H9 (cell line): ENCODE results near the gene OR2S2. TPM values are rescaled to one million over a fixed set of nuclear protein-coding genes. Genes with fewer than 3 reads are reported as not detected.

Experiments used
- DNase-seq: peaks from one replicate; pipeline ENCODE4 v3.0.0-alpha.2; 2017
- H2AFZ ChIP-seq: one replicate; pipeline ENCODE4 v1.6.1; 2013; ENCODE audit warnings: mild to moderate bottlenecking, low read length, control low read depth, moderate library complexity
- H2AK5ac ChIP-seq: 2 replicates; pipeline ENCODE4 v1.6.1; 2013; ENCODE audit warnings: low read length, control low read depth, mixed read lengths; ENCODE audit not compliant: insufficient read length
- H2BK120ac ChIP-seq: one replicate; pipeline ENCODE4 v1.6.1; 2013; ENCODE audit warnings: low read depth, mild to moderate bottlenecking, low read length, control low read depth, inconsistent platforms; ENCODE audit not compliant: poor library complexity, severe bottlenecking
- H2BK12ac ChIP-seq: 2 replicates; pipeline ENCODE4 v1.6.1; 2013; ENCODE audit warnings: low read length, control low read depth, mixed read lengths, low read depth; ENCODE audit not compliant: insufficient read length
- H2BK15ac ChIP-seq: 2 replicates; pipeline ENCODE4 v1.6.1; 2013; ENCODE audit warnings: low read depth, low read length, control low read depth
- H2BK20ac ChIP-seq: one replicate; pipeline ENCODE4 v1.6.1; 2013; ENCODE audit warnings: low read depth, mild to moderate bottlenecking, low read length, control low read depth, inconsistent platforms; ENCODE audit not compliant: poor library complexity, severe bottlenecking
- H2BK5ac ChIP-seq: 2 replicates; pipeline ENCODE4 v1.6.1; 2013; ENCODE audit warnings: low read length, control low read depth, mixed read lengths; ENCODE audit not compliant: insufficient read length
- H3K14ac ChIP-seq: 2 replicates; pipeline ENCODE4 v1.6.1; 2013; ENCODE audit warnings: low read length, control low read depth; ENCODE audit not compliant: insufficient read depth
- H3K18ac ChIP-seq: 2 replicates; pipeline ENCODE4 v1.6.1; 2013; ENCODE audit warnings: low read depth, mild to moderate bottlenecking, mixed read lengths, low read length, control low read depth; ENCODE audit not compliant: insufficient read length
- H3K23ac ChIP-seq: 2 replicates; pipeline ENCODE4 v1.6.1; 2013; ENCODE audit warnings: low read length, control low read depth, mixed read lengths, low read depth; ENCODE audit not compliant: insufficient read length
- H3K23me2 ChIP-seq: 2 replicates; pipeline ENCODE4 v1.6.1; 2013; ENCODE audit warnings: low read depth, mild to moderate bottlenecking, mixed read lengths, low read length, control low read depth; ENCODE audit not compliant: insufficient read length, poor library complexity, severe bottlenecking
- H3K27ac ChIP-seq: 2 replicates; pipeline ENCODE4 v1.5.1; 2013; ENCODE audit warnings: low read length, control low read depth, mixed read lengths, low read depth; ENCODE audit not compliant: insufficient read length
- H3K27me3 ChIP-seq: 2 replicates; pipeline ENCODE4 v1.6.1; 2013; ENCODE audit warnings: low read length, control low read depth, inconsistent platforms; ENCODE audit not compliant: insufficient read depth
- H3K4ac ChIP-seq: 2 replicates; pipeline ENCODE4 v1.6.1; 2013; ENCODE audit warnings: low read depth, mild to moderate bottlenecking, control low read depth, inconsistent platforms, low read length, moderate library complexity
- H3K4me1 ChIP-seq: 2 replicates; pipeline ENCODE4 v1.6.1; 2013; ENCODE audit warnings: low read length, control low read depth, inconsistent platforms; ENCODE audit not compliant: insufficient read depth
- H3K4me2 ChIP-seq: 2 replicates; pipeline ENCODE4 v1.6.1; 2013; ENCODE audit warnings: low read length, control low read depth, mixed read lengths; ENCODE audit not compliant: insufficient read length, insufficient read depth
- H3K56ac ChIP-seq: 2 replicates; pipeline ENCODE4 v1.6.1; 2013; ENCODE audit warnings: low read depth, mild to moderate bottlenecking, mixed read lengths, low read length, control low read depth; ENCODE audit not compliant: insufficient read length
- H3K79me1 ChIP-seq: 2 replicates; pipeline ENCODE4 v1.6.1; 2013; ENCODE audit warnings: low read depth, mild to moderate bottlenecking, moderate library complexity, low read length, control low read depth, inconsistent platforms; ENCODE audit not compliant: insufficient read depth, poor library complexity, severe bottlenecking
- H3K79me2 ChIP-seq: 2 replicates; pipeline ENCODE4 v1.6.1; 2013; ENCODE audit warnings: low read length, control low read depth, inconsistent platforms; ENCODE audit not compliant: insufficient read depth
- H3K9ac ChIP-seq: 2 replicates; pipeline ENCODE4 v1.6.1; 2013; ENCODE audit warnings: low read length, control low read depth, mixed read lengths; ENCODE audit not compliant: insufficient read length; ENCODE audit errors: extremely low read depth
- H3K9me3 ChIP-seq: one replicate; pipeline ENCODE4 v1.6.1; 2013; ENCODE audit warnings: low read depth, low read length, inconsistent platforms; ENCODE audit not compliant: control insufficient read depth
- H3T11ph ChIP-seq: one replicate; pipeline ENCODE4 v1.6.1; 2013; ENCODE audit warnings: mild to moderate bottlenecking, low read length, control low read depth, inconsistent platforms
- H4K20me1 ChIP-seq: one replicate; pipeline ENCODE4 v1.6.1; 2013; ENCODE audit not compliant: control insufficient read depth, insufficient read length, insufficient read depth
- H4K5ac ChIP-seq: 2 replicates; pipeline ENCODE4 v1.6.1; 2013; ENCODE audit warnings: low read depth, mild to moderate bottlenecking, mixed read lengths, low read length, control low read depth; ENCODE audit not compliant: insufficient read length
- H4K8ac ChIP-seq: replicated peaks from 2 replicates; pipeline ENCODE4 v1.6.1; 2013; ENCODE audit warnings: low read length, control low read depth, mixed read lengths, low read depth; ENCODE audit not compliant: insufficient read length
- H4K91ac ChIP-seq: 2 replicates; pipeline ENCODE4 v1.6.1; 2013; ENCODE audit warnings: low read depth, mild to moderate bottlenecking, moderate library complexity, mixed read lengths, low read length, control low read depth; ENCODE audit not compliant: insufficient read length
- H3K27ac Mint-ChIP-seq, 3 experiments: 2 replicates in 2 of 3; 3 replicates in 1 of 3; pipeline ENCODE4 v1.8.0; 2020 to 2021; ENCODE audit warnings: mixed read lengths in 3 of 3, mild to moderate bottlenecking in 1 of 3, moderate library complexity in 1 of 3
- H3K27me3 Mint-ChIP-seq: 2 replicates; pipeline ENCODE4 v1.8.0; 2021; ENCODE audit warnings: low read depth, mild to moderate bottlenecking, moderate library complexity, mixed read lengths
- H3K36me3 Mint-ChIP-seq, 3 experiments: 2 replicates in 2 of 3; 3 replicates in 1 of 3; pipeline ENCODE4 v1.8.0; 2020 to 2021; ENCODE audit warnings: low read depth in 3 of 3, mixed read lengths in 3 of 3; ENCODE audit not compliant: insufficient read depth in 1 of 3
- H3K4me1 Mint-ChIP-seq, 2 experiments: 2 replicates each; pipeline ENCODE4 v1.8.0; 2020; ENCODE audit warnings: mixed read lengths in 2 of 2
- H3K4me3 Mint-ChIP-seq, 2 experiments: 2 replicates in 1 of 2; 3 replicates in 1 of 2; pipeline ENCODE4 v1.8.0; 2020 to 2021; ENCODE audit warnings: mild to moderate bottlenecking in 2 of 2, mixed read lengths in 2 of 2, moderate library complexity in 1 of 2
- H3K9me3 Mint-ChIP-seq, 2 experiments: 2 replicates in 1 of 2; 3 replicates in 1 of 2; pipeline ENCODE4 v1.8.0; 2020; ENCODE audit warnings: mild to moderate bottlenecking in 2 of 2, mixed read lengths in 2 of 2, moderate library complexity in 1 of 2
- CTCF ChIP-seq: fragments of 200-600 bp; sonication (generic); conservative IDR thresholded peaks from 3 replicates; pipeline ENCODE4 v1.8.0; 2021; ENCODE audit warnings: antibody characterized with exemption, mild to moderate bottlenecking
- WGBS: extraction: QIAGEN DNeasy Blood & Tissue Kit; methylation state at CpG from one replicate; pipeline ENCODE4 v1.1.7; 2013; ENCODE audit warnings: missing lambda C conversion rate, low lambda C conversion rate, mixed read lengths; ENCODE audit not compliant: insufficient read length; ENCODE audit errors: extremely low coverage; 5-methylcytosine and 5-hydroxymethylcytosine counted together
- total RNA-seq: library from RNA; stranded (reverse); gene quantifications from 2 replicates; pipeline ENCODE4 v1.2.1, GENCODE V29; 2021

The OR2S2 gene
- total RNA-seq, 1 experiment from 2014 or later = not detected

GRCh38 chr9:35996358-35996970, 38.5 kb upstream of the OR2S2 start:
- peaks cover 4% of the 10 kb centered on the region for H3K9me3 ChIP-seq
- H4K20me1 ChIP-seq = no peaks in the 10 kb centered on the region
- H4K8ac ChIP-seq = no peak overlapping the region
- no peak for TF ChIP-seq CTCF
- Mint-ChIP-seq H3K36me3 (peaks cover 0 to 4% (median 0%) of the 10 kb centered on the region in 3 experiments; a peak in 1 of 7 replicates), H3K4me3 (no peak overlapping the region), H3K27me3 (peaks cover 13% of the 10 kb centered on the region), H3K4me1 (peaks cover 0 to 8% of the 10 kb centered on the region in 2 experiments; a peak in 2 of 4 replicates), H3K27ac (peak overlapping the region in 1 of 3 experiments; percentile 40; a peak in 1 of 7 replicates), H3K9me3 (peaks cover 9 to 18% of the 10 kb centered on the region in 2 experiments)
- no CpG with 5 or more reads among the region's 1 CpG for WGBS
- no peak overlapping the region for H3K18ac ChIP-seq
- H3K27ac ChIP-seq = no peak overlapping the region
- H4K91ac ChIP-seq = no peak overlapping the region
- H3K23ac ChIP-seq = no peak overlapping the region
- H3K56ac ChIP-seq = no peak overlapping the region
- H2BK15ac ChIP-seq = no peak overlapping the region
- DNase-seq = peak; percentile 42
- H3K4me2 ChIP-seq = no peak overlapping the region
- no peak overlapping the region for H2BK120ac ChIP-seq
- H3K4ac ChIP-seq = no peak overlapping the region
- no peaks in the 10 kb centered on the region for H3K79me1 ChIP-seq
- no peaks in the 10 kb centered on the region for H3K79me2 ChIP-seq
- H3K27me3 ChIP-seq = no peaks in the 10 kb centered on the region
- H3T11ph ChIP-seq = no peak overlapping the region
- no peak overlapping the region for H4K5ac ChIP-seq
- H3K14ac ChIP-seq = no peak overlapping the region
- H3K23me2 ChIP-seq = no peaks in the 10 kb centered on the region
- H2AFZ ChIP-seq = no peak overlapping the region
- H3K4me1 ChIP-seq = 0 out of 2 replicates have a peak, but pooled peaks cover 1% of the 10 kb centered on the region
- no peak overlapping the region for H2BK5ac ChIP-seq
- H2BK20ac ChIP-seq = no peak overlapping the region
- H2BK12ac ChIP-seq = no peak overlapping the region
- no peak overlapping the region for H3K9ac ChIP-seq
- H2AK5ac ChIP-seq = no peak overlapping the region
